Posterior cingulate gyrus (tissue), 11 donors: ENCODE measurements around the gene FOXL2NB.
A peak's percentile ranks its signal among the peaks of the same experiment; 100 is the strongest.

Source experiments
- DNase-seq, 10 donors: peaks; one replicate each; pipeline versions ENCODE4 v3.0.0 to v3.0.0-alpha.2; 2020 to 2021; ENCODE audit warnings: mixed read lengths in 3 of 10
- intact Hi-C: fragments of 100-400 bp; cut with DNase I; formaldehyde crosslinking; loops from one replicate; pipeline ENCODE4 v1.15.1; 2023

FOXL2NB gene

DNA sequence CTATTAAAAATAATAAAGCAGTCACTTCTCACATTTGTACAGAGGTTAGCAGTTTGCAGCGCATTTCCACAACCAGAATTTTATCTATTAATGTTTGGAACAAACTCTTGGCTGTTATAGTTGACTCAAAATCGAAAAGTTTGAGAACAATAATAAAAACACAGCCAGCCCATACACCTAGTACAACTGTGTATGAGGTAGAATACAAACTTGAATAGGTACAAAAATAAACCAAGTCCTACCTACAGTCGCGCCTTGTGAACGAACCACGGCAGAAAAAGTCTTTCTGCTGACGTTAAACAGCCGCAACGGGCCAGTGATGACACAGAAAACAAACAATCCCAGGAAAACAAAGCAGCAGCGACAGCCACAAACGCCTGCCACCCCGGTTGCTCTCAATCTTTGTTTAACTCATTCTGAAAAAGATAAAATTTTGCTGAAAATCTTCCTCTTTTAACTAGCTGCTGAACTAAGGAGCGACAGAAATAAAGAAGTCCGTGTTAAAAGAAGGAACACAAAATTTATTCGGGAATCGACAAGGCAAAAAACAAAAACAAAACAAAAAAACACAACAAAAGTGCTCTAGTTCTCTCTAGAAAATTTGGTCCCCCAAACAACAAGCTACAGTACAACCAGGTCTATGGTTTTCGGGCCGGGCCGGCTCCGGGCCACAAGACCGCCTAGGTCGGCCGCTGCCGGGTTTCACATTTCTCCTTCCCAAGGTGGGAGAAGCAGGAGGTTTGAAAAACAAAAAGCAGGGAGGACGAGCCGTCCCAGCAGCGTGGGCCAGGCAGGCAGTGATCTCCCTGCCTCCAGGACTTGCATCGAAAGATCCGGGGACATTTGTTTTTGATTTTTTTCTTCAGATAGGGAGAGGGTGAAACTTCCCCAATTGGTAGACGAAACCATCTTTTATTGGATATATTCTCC lies 3.0 kb upstream of the FOXL2NB start:
- DNase-seq: no peak
- intact Hi-C loops: no loop called here

GRCh38 chr3:138944654-138944928 lies 2.4 kb upstream of the FOXL2NB start:
- intact Hi-C loops: no loop called here
- no peak for DNase-seq

GRCh38 chr3:138944929-138945708 lies 1.9 kb upstream of the FOXL2NB start:
- peak in 1 of 10 donors; percentile 77 for DNase-seq
- intact Hi-C loops: no loop called here

DNA sequence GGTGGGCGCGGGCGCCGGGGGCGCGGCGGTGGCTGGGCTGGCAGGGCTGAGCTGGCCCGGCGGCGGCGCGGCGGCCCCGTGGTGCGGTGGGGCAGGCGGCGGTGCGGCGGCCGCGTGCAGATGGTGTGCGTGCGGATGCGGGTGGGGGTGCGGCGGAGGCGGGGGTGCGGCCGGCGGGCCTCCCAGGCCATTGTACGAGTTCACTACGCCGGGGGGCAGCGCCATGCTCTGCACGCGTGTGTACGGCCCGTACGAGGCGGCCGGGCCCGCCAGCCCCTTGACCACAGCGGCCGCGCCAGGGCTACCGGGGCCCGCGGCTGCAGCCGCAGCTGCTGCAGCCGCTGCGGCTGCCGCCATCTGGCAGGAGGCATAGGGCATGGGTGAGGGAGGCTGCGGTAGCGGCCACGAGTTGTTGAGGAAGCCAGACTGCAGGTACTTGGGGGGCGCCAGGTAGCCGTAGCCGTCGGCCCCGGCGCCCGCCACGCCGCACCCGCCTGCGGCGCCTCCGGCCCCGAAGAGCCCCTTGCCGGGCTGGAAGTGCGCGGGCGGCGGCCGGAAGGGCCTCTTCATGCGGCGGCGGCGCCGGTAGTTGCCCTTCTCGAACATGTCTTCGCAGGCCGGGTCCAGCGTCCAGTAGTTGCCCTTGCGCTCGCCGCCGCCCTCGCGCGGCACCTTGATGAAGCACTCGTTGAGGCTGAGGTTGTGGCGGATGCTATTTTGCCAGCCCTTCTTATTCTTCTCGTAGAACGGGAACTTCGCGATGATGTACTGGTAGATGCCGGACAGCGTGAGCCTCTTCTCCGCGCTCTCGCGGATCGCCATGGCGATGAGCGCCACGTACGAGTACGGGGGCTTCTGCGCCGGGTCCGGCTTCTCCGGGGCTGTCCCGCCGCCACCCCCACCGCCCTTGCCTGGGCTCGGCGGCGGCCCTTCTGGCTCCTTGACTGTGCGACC lies 1.0 kb upstream of the FOXL2NB start:
- intact Hi-C loops: no loop called here
- DNase-seq: peak in 1 of 10 donors; percentile 56

DNA sequence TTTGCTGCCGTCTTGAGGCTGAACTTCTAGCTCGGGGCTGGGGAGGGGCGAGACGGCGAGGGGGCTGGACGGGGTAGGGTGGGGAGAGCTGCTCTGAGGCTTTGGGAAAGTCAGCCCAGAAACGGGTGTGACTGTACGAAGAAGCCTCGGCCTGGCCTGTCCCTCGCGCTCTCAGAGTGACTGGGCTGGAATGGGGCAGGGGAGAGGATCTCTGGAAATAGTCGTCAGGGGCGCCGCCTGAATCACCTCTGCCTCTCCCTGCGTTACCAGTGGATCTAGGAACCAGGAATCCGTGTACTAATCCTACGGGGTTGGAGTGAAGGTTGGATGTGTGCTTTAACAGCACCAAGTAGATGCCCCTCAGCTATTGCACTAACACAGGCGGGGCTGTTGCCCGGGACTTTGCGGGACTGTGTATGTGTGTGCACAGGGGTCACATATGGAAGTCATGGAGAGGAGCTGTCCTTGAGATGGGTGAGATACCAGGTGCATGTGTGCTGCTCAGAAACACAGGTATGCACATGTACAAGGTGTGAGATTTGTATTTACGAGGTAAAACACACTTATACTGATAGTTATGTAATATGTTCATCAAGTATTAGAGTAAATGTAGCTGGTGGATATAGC lies 591 bp downstream of the FOXL2NB start:
- intact Hi-C loops: no loop called here
- no peak for DNase-seq

GRCh38 chr3:138948371-138949001 lies 1.5 kb downstream of the FOXL2NB start:
- no peak for DNase-seq

GRCh38 chr3:138949002-138949418 lies 2.0 kb downstream of the FOXL2NB start:
- intact Hi-C loops: no loop called here
- DNase-seq: peak in 1 of 10 donors; percentile 61

More at GRCh38 chr3:138948371-138949001, 1.5 kb downstream of the FOXL2NB start:
- intact Hi-C loops: no loop called here

DNA sequence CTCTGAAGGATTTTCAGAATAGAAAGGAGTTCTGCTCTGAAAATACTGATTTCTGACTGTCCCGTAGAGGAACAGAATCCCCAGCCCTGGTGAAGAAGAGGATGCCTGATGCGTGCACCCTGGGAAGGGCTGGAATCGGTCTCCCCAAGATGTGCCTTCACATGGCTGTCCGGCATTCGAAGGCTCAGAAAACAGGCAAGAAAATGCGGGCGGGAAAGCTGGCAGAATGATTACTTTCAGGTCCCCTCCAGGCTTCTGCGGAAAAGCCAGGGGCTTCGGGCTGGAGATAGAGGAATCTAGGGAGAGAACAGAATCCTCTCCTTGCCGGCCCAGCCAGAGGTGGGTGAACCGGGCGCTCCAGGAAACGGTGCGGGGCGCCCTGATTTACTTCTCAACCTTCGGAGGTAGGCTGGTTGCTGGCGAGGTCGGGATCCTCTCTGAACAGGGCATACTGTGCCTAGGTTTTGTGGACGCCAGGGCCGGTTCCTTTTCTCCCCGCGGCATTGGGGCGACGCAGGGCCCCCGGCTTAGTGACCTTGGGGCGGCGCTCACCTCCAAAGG lies 2.5 kb downstream of the FOXL2NB start:
- intact Hi-C loops: no loop called here
- no peak for DNase-seq

- peak in 3 of 10 donors; percentile 13 to 39 (median 20) for DNase-seq
- intact Hi-C loops: no loop called here
Observed at GRCh38 chr3:138950006-138950644, 3.1 kb downstream of the FOXL2NB start.

DNA sequence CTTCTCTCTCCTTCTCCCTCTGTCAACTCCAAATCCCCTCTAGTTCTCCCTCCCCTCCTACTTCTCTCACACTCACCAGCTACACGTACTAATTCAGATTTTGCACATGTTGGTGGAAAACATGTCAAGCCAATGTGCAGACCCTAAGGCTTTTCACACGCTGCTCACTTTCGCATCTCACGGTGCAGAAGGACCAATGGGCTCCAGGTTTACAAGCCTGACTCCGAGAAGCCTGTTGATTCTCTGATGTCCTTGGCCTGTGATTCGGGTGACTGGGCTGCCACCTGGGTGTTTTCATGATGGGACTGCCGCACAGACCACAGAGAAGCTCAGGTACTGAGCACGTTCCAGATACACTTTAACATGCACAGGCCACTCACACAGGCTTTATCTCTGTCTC lies 3.7 kb downstream of the FOXL2NB start:
- intact Hi-C loops: no loop called here
- no peak for DNase-seq

GRCh38 chr3:138960417-138960852 lies 13.4 kb downstream of the FOXL2NB start:
- no peak for DNase-seq
- intact Hi-C loops: no loop called here

- DNase-seq: no peak
- intact Hi-C loops: no loop called here
Observed at GRCh38 chr3:138962854-138963560, 16.0 kb downstream of the FOXL2NB start.

- no peak for DNase-seq
- intact Hi-C loops: no loop called here
Observed at GRCh38 chr3:138964264-138964663, 17.2 kb downstream of the FOXL2NB start.

- intact Hi-C loops: no loop called here
- DNase-seq: no peak
Observed at GRCh38 chr3:138964923-138965322, 17.9 kb downstream of the FOXL2NB start.

GRCh38 chr3:138971766-138972320 lies 24.8 kb downstream of the FOXL2NB start:
- DNase-seq: no peak
- intact Hi-C loops: no loop called here

DNA sequence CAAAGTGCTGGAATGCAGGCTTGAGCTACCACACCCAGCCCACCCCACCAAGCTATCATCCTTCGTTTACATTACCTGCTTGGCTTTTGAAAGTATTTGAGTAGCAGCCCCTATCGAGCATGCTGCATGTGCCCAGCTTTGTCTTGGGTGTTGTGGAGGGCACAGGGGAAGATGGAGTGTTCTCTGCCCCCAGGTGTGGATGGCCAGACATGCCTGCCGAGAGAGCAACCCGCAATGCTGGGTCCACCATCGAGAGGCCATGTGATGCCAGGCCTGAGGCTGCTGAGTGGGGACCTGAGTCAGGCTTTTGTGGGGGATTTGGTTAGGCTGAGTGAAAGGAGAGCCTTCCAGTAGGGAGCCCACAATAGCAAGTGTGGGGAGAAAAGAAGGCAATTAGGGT lies 25.9 kb downstream of the FOXL2NB start:
- no peak for DNase-seq
- intact Hi-C loops: no loop called here

DNA sequence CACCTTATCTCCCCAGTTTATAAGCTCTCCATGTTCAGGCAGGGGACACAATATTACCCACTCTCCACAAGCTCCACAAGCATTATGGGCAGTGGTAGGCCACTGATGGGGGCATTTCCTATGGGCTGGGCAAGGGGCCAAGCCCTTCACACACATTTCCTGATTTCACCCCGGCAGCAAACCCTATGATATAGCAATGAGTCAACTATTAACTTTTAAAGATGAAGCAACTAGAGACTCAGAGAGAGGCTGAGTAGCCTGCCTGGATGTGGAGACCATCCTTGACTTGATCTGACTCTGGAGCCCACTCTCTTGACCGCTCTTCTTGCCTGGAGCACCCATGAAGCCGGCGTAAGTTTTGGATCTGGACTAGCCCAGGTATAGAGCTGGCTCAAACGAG lies 27.4 kb downstream of the FOXL2NB start:
- intact Hi-C loops: no loop called here
- DNase-seq: no peak

DNA sequence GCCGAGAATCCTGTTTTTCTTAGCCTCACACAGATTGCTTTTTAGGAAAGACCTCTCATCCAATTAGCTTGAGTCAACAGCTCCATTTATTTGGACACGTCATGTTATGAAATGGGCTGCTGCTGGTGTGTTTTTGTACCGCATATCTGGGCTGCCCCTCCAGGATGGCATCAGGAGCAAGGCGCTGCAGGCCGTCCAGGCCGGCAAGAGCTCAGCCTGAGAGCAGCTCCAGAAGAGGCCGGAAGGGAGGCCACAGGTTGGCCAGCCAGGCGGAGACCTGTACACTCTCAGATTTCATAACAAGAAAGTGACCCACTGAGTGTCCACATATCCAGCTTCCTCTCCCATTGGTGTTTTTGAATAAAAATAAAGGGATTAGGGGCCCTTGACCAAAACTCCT lies 28.3 kb downstream of the FOXL2NB start:
- no peak for DNase-seq

More for the DNA sequence above, 28.3 kb downstream of the FOXL2NB start:
- intact Hi-C loops: no loop called here
